Colonic mucosa (tissue), 4 donors: ENCODE measurements around the gene CCDC8. TPM values are rescaled to one million over a fixed set of nuclear protein-coding genes. Genes with fewer than 3 reads are reported as not detected.
A peak's percentile ranks its signal among the peaks of the same experiment; 100 is the strongest.
"Not testable (repeated sequence)": the region's sequence is repeated elsewhere in the genome, so short reads cannot be mapped to it uniquely, and the experiment has no call there.

Experiments
- DNase-seq: peaks from one replicate; pipeline ENCODE4 v3.0.0-alpha.2; 2020
- H3K27ac ChIP-seq: fragments of 200-600 bp; one replicate; pipeline ENCODE4 v1.8.0; 2021
- H3K27me3 ChIP-seq: fragments of 200-600 bp; one replicate; pipeline ENCODE4 v1.8.0; 2021
- H3K36me3 ChIP-seq: fragments of 200-600 bp; one replicate; pipeline ENCODE4 v1.8.0; 2021
- H3K4me1 ChIP-seq: fragments of 200-600 bp; one replicate; pipeline ENCODE4 v1.8.0; 2021; ENCODE audit warnings: mild to moderate bottlenecking
- H3K4me3 ChIP-seq: fragments of 200-600 bp; one replicate; pipeline ENCODE4 v1.8.0; 2021
- H3K9ac ChIP-seq, 2 donors: one replicate each; pipeline ENCODE4 v1.7.0; 2013; ENCODE audit warnings: control low read depth in 2 of 2, low read depth in 2 of 2, low read length in 2 of 2
- H3K9me3 ChIP-seq: fragments of 200-600 bp; one replicate; pipeline ENCODE4 v1.8.0; 2021
- intact Hi-C: fragments of 100-400 bp; cut with DNase I; formaldehyde crosslinking; loops from one replicate; pipeline ENCODE4 v1.14.1; 2022
- total RNA-seq, 2 donors: library from RNA; stranded (reverse); fragmentation: NEBNext Ultra II Directional in 1 of 2; extraction: Animal tissue kit (Norgen Biotek cat#: 25700) in 1 of 2; gene quantifications; one replicate each; pipeline ENCODE4 v1.2.1, GENCODE V29; 2021
- TF ChIP-seq, protein P1 (sequence below): fragments of 200-600 bp; IDR thresholded peaks from one replicate; pipeline ENCODE4 v1.8.0; 2022; ENCODE audit warnings: antibody characterized with exemption, mild to moderate bottlenecking
- donor health status: healthy.
- donor health status: DM: no; HTN: no; CAD: no.
- donor health status: DM: no; HTN: no; CAD: no.

The CCDC8 gene
- total RNA-seq, 2 donors from 2014 or later = 0.99 to 1.1 TPM

DNA sequence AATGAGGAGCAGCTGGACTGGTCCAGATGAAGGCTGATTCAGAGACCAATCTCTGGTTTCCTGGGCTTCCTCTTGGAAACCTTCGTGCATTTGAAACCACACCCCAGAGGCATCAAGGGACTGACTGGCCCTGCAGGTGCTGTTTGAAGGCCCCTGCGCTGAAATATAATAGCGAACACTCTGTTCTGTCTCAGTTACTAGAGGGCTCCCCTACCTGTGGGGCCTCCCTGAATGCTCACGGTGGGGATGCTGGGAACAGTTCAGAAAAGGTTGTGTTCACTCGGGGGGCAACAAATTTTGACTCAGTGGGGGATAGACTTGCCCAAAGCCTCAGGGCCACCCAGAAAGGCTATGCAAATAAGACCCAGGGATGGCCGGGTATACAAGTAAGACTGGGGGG is 6.4 kb downstream of the CCDC8 start:
- no peak overlapping the region for H3K27ac ChIP-seq
- no peaks in the 10 kb centered on the region for H3K36me3 ChIP-seq
- H3K4me1 ChIP-seq = peaks cover 5% of the 10 kb centered on the region
- intact Hi-C loops = no loop called here
- TF ChIP-seq, protein P1, sequence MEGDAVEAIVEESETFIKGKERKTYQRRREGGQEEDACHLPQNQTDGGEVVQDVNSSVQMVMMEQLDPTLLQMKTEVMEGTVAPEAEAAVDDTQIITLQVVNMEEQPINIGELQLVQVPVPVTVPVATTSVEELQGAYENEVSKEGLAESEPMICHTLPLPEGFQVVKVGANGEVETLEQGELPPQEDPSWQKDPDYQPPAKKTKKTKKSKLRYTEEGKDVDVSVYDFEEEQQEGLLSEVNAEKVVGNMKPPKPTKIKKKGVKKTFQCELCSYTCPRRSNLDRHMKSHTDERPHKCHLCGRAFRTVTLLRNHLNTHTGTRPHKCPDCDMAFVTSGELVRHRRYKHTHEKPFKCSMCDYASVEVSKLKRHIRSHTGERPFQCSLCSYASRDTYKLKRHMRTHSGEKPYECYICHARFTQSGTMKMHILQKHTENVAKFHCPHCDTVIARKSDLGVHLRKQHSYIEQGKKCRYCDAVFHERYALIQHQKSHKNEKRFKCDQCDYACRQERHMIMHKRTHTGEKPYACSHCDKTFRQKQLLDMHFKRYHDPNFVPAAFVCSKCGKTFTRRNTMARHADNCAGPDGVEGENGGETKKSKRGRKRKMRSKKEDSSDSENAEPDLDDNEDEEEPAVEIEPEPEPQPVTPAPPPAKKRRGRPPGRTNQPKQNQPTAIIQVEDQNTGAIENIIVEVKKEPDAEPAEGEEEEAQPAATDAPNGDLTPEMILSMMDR = no peak
- no peak for DNase-seq
- H3K9me3 ChIP-seq = no peaks in the 10 kb centered on the region
- no peak overlapping the region for H3K9ac ChIP-seq
- H3K4me3 ChIP-seq = no peak overlapping the region
- peaks cover 8% of the 10 kb centered on the region for H3K27me3 ChIP-seq

- Histone ChIP-seq H3K36me3 (no peaks in the 10 kb centered on the region), H3K4me3 (peak overlapping the region; percentile 47), H3K27me3 (peaks cover 4% of the 10 kb centered on the region), H3K4me1 (peaks cover 5% of the 10 kb centered on the region), H3K9me3 (no peaks in the 10 kb centered on the region), H3K27ac (no peak overlapping the region), H3K9ac (peak overlapping the region; percentile 85 to 88)
- TF ChIP-seq, protein P1 = no peak
- intact Hi-C loops = no loop called here
- DNase-seq = no peak
Observed at GRCh38 chr19:46404753-46405468, 8.5 kb downstream of the CCDC8 start.

- Histone ChIP-seq H3K9me3 (no peaks in the 10 kb centered on the region), H3K27ac (no peak overlapping the region), H3K4me3 (peak overlapping the region; percentile 47), H3K4me1 (peaks cover 5% of the 10 kb centered on the region), H3K27me3 (peaks cover 4% of the 10 kb centered on the region), H3K36me3 (no peaks in the 10 kb centered on the region), H3K9ac (peak overlapping the region; percentile 85 to 88)
- DNase-seq = peak; percentile 82
- TF ChIP-seq, protein P1 = no peak
- intact Hi-C loops = no loop called here
Observed at GRCh38 chr19:46404055-46404752, 9.2 kb downstream of the CCDC8 start.

DNA sequence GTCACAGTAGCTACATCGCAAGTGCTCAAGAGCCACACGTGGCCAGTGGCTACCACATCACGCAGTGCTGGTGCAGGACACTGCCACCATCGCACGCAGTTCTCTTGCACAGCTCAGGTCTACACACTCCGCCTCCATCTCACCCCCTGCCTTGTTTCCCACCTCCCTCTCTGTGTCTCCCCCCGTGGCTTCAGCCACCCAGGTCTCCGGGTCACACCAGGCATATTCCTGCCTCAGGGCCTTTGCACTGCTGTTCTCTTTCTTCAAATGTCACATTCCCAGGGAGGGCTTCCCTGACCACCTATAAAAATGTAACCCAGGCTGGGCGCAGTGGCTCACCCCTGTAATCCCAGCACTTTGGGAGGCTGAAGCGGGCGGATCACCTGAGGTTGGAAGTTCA is 10.6 kb downstream of the CCDC8 start:
- H3K9ac ChIP-seq = no peak overlapping the region
- no peak for DNase-seq
- H3K4me3 ChIP-seq = no peak overlapping the region
- intact Hi-C loops = no loop called here
- no peaks in the 10 kb centered on the region for H3K36me3 ChIP-seq
- peaks cover 5% of the 10 kb centered on the region for H3K4me1 ChIP-seq
- no peak overlapping the region for H3K27ac ChIP-seq
- H3K27me3 ChIP-seq = no peaks in the 10 kb centered on the region
- no peaks in the 10 kb centered on the region for H3K9me3 ChIP-seq
- TF ChIP-seq, protein P1 = no peak

- intact Hi-C loops, H3K27ac ChIP-seq, H3K4me3 ChIP-seq, DNase-seq, H3K36me3 ChIP-seq, H3K4me1 ChIP-seq, H3K9me3 ChIP-seq, H3K27me3 ChIP-seq, H3K9ac ChIP-seq: not testable (repeated sequence)
Observed at GRCh38 chr19:46397801-46398479, 15.4 kb downstream of the CCDC8 start.
